GM18519 (cell line): ENCODE data around the gene FYB1.

ENCODE experiments used
- ATAC-seq: cut with Tn5 transposase; IDR thresholded peaks from one replicate; pipeline ENCODE4 v1.9.1; 2021; ENCODE audit warnings: mild to moderate bottlenecking, moderate library complexity; ENCODE audit not compliant: unreplicated experiment, low FRiP score

FYB1 gene

DNA sequence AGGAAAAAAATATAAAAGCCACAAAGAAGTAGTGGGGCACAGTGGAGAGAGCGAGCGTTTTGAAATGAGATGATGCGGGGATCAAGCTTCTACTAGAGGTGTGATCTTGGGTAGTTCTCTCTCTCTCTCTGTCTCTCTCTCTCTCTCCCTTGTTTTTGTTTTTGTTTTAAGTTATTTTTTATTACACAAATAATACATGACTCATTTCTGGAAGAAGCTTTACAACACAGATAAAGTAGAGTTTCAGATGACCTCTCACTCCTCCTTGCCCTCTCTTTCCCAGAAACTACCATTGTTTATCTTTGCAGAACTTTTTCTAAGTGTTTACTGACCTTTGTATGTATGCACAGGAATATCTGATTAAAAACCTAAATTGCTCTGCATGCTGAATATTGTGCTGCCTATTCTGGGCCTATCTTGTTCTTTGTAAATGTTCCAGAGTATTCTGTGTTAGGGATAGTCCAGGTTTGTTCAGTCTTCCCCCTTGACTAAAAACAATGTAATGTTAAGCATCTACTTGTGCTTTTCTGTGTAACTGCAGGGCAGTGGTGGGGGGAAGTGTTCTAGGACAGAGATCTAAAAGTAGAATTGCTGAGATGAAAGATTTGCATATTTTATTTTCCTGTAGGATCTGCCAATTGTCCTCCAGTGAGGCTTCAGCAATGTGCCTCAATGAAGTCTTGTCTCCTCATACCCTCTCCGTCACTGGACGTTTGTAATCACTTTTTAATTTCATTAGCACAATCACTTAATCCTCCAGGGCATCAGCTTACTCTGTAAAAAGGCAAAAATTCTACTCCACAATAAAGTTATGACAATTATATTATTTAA, 52.0 kb downstream of the FYB1 start:
- ATAC-seq = no peak

GRCh38 chr5:39164529-39165402, 54.6 kb downstream of the FYB1 start:
- no peak for ATAC-seq

DNA sequence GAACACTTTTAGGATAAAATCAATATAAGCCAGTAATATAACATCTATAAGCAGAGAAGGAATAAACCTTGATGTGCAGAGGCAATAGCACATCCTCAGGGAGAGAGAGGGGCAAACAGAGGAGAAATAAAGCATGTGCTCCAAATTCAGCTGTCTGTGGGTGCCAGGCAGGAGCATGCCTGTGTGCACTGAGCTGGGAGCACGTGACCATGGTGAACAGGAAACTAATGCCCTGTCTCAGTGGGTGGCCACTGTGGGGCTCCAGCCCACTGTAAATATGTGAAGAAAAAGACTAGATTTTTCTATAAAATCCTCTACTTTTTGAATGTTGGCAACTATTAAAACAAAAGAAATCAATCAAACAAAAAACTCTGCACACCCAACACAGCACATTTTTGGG, 55.3 kb downstream of the FYB1 start:
- ATAC-seq = no peak

DNA sequence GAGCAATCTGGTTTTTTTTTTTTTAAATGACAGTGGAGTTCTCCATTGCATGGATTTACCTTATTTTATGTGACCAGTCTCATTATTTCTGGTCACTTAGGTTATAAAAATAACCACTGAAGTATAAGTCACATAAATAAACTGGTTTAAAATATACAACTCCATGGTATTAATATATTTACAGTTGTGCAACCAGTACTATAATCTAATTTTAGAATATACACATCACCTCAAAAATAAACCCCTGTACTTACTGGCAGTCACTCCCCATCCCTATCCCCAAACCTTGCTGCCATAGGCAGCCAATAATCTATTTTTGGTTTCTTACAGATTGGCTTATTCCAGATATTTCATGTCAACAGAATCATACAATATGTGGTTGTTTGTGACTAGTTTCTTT, 57.8 kb downstream of the FYB1 start:
- no peak for ATAC-seq

- no peak for ATAC-seq
These were observed 58.7 kb downstream of the FYB1 start for GRCh38 chr5:39160576-39161213.

DNA sequence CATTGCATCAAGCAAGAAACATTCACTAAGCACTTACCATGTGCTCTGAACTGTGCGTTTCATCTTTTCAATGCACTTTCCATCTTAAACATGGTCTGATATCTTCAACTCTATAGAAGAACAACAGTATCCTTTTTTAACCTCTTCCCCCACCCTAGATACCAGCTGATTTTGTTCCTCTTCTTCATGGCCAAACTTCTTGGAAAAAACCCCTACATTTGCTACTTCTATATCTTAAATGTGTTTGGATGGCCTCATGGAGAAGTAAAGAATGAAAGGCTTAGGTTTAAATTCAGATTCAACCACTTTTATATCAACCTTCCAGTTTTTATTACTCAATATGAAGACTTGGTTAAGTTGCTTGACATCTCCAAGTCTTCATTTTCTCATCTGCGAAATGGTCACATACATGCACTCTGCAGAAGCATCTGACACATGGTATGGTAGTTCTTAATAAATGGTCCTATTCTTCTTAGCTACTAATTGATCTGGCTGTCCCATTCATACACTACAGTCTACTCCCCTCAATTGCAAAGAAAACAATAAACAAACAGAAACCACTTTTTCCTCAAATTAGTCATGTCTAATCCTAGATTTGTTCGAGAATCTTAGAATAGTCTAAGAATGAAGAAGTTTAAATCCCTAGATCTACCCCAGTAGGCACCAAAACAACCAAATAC, 59.4 kb downstream of the FYB1 start:
- ATAC-seq = no peak

- no peak for ATAC-seq
These were observed 60.6 kb downstream of the FYB1 start for GRCh38 chr5:39158786-39159185.

DNA sequence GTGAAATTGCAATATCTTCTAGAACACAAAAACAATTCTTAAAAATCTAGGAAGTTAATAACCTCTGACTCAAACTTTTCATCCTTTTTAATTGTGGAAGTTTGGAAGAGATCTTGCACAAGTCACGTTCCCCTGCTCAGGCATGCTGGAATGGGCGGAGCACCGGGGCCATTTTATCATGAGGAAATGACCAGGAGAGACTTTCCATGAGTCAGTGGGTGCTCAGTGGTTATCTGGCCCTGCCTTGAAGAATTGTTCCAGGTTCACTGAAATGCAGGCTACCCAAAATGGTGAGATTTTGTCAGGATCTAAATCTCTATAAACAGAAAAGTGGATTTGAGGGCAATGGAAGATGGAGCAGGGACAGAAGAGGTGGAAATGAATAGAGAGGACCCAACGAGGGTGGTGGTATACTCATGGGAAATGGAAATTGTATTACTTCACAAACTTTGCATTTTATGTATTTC, 61.2 kb downstream of the FYB1 start:
- no peak for ATAC-seq

- no peak for ATAC-seq
These were observed 61.7 kb downstream of the FYB1 start for GRCh38 chr5:39157701-39158100.

GRCh38 chr5:39156082-39156481, 63.3 kb downstream of the FYB1 start:
- no peak for ATAC-seq

- no peak for ATAC-seq
These were observed 67.6 kb downstream of the FYB1 start for GRCh38 chr5:39151745-39152144.

DNA sequence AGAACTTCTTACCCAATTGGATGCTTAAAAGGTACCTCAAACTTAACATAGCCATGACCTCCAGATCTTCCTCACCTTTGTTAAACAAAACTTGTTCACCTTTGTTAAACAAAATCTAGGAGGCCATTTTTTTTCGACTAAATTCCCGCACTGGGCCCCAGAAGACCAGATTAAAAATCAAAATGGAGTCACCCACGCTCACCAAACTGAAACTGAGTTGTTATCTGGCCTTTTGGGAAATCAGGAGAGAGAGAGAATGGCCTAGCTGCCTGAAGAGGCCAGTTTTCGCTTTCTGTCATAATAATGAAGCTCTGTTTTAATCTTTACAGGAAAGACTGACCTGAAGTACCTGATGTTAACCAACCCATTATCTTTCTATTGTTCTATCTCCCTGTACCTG, 69.4 kb downstream of the FYB1 start:
- no peak for ATAC-seq

GRCh38 chr5:39148983-39149534, 70.3 kb downstream of the FYB1 start:
- no peak for ATAC-seq

GRCh38 chr5:39146831-39147540, 72.4 kb downstream of the FYB1 start:
- no peak for ATAC-seq

GRCh38 chr5:39143151-39143860, 76.1 kb downstream of the FYB1 start:
- ATAC-seq = no peak

DNA sequence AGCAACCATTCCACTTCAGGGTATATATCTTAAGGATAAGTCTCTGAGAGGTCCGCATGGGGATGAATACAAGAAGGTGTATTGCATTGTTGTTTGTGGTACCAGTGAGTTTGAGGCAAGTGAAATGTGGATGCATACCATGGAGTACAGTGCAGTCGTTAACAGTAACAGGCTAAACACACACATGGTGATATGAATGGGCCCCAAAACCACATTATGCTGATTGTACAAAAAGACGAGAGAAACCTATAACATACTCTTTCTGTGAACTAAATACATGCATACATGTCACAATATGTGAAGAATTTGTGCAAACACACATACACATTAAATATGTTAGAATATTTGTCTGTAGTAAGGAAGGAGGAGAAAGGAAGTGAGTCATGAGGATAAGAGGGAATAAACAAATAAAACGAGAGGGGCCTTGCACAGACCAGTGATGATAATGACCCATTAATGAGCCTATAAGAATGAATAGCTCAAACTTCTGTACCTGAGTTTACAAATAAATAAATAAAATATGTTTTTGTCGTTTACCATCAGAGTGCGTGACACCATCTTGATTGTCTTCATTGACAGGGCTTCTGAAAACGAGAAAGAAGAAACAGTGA, 78.7 kb downstream of the FYB1 start:
- ATAC-seq = no peak

DNA sequence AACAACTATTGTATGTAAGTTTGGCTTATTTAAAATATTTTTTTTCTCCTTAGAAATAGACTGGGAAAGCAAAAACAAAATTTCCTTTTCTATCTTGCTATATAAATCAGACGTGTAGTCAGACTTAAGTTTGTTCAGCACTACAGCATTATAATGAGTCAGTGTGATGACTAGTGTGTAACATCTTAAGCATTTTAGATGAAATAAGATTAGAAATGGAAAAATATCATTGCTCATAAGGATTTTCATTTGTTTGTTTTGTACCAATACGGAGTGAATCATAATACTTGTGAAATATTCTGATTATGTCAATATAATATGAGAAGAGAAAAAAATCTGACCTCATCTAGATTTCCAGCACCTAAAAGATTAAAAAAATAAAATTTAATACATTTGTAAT, 80.5 kb downstream of the FYB1 start:
- ATAC-seq = no peak

DNA sequence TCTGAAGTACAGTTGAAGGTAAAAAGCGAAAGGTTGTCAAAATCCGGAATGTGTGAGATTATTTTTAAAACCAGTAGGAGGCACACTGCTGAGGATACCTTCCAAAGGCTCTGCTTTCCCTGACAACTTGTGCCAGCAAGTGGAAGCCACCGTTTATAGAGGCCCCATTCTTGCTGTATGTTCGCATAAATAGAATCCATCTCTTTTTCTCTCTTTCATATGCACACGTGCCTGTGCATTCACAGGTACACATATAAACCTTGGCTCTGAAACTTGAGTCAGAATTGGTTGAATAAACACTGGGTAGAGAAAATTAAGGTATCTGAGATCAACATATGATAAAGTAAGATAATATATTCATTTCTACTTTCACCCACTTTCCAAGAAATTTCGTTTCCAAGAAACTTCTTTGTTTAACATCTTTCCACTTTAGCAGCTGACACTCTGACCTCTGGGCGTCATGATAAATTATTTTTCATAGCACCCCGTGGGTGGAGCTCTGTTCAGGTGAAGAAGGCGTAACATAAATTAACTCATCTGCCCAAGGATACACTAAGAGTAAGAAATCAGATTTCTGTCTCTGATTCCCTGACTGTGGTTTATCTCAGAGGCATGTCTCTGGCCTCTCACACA, 81.4 kb downstream of the FYB1 start:
- no peak for ATAC-seq
